Measurements from ENCODE around the gene PRDM15. TPM values are rescaled to one million over a fixed set of nuclear protein-coding genes. Genes with fewer than 3 reads are reported as not detected.

The PRDM15 gene
- total and polyA plus RNA-seq, 2 experiments from 2014 or later = 3.0 to 10.6 TPM

- TF ChIP-seq ZNF462 (CRISPR knock-in tag; IDR thresholded peaks at IDR 0.05) (no peak), POLR2AphosphoS5 (IDR thresholded peaks at IDR 0.05; ENCODE audit: low read depth) (no peak), EZH2 (IDR thresholded peaks at IDR 0.05; ENCODE audit: low read depth, unreplicated experiment) (no peak), CREB1 (CRISPR knock-in tag; IDR thresholded peaks at IDR 0.05; ENCODE audit: low read depth) (no peak)
Observed at GRCh38 chr21:41920476-41920875, 41.3 kb upstream of the PRDM15 start (continued).

- no peaks in the 10 kb centered on the region for H3F3A ChIP-seq (replicated peaks; ENCODE audit: low read depth)
- H3K4me1 ChIP-seq (ENCODE audit: insufficient read depth) = no peaks in the 10 kb centered on the region
- no peaks in the 10 kb centered on the region for H3K9me2 ChIP-seq (ENCODE audit: insufficient read depth)
- no peaks in the 10 kb centered on the region for H3K27me3 ChIP-seq (ENCODE audit: insufficient read depth)
- Mint-ChIP-seq H3K27ac (no peak overlapping the region), H3K4me3 (no peak overlapping the region), H3K36me3 (ENCODE audit: low read depth) (peaks cover 16% of the 10 kb centered on the region), H3K9me3 (peaks cover 3% of the 10 kb centered on the region; the same call in 1 of the 3 replicates), H3K27me3 (ENCODE audit: insufficient read depth, low read depth, poor library complexity) (peaks cover 5% of the 10 kb centered on the region), H3K4me1 (no peaks in the 10 kb centered on the region; the same call in 2 of the 3 replicates)
- no peaks in the 10 kb centered on the region; the same call in 1 of the 2 replicates for H3K79me2 ChIP-seq (replicated peaks; ENCODE audit: insufficient read depth)
- no peaks in the 10 kb centered on the region for H3K36me3 ChIP-seq (ENCODE audit: insufficient read depth)
- no peak for ATAC-seq
- no peak overlapping the region for H3K4me2 ChIP-seq
- no peak overlapping the region for H2AFZ ChIP-seq
- no peak overlapping the region for H3K27ac ChIP-seq (ENCODE audit: low read depth)
- no peak for DNase-seq (ENCODE audit: low spot score)
- no peak overlapping the region for H3K4me3 ChIP-seq
- no peaks in the 10 kb centered on the region for H4K20me1 ChIP-seq (replicated peaks; ENCODE audit: insufficient read depth)
- TF ChIP-seq ZNF462 (CRISPR knock-in tag; IDR thresholded peaks at IDR 0.05) = no peak
- TF ChIP-seq CTCF (conservative IDR thresholded peaks at IDR 0.05; ENCODE audit: low read depth in 2 of 2) = no peak
- no peak for TF ChIP-seq EZH2 (IDR thresholded peaks at IDR 0.05; ENCODE audit: low read depth, unreplicated experiment)
- TF ChIP-seq ZNF114 (CRISPR knock-in tag; IDR thresholded peaks at IDR 0.05) = no peak
Observed at GRCh38 chr21:41919666-41920398, 40.7 kb upstream of the PRDM15 start.

Data from GM23338 (cell line).